ENCODE results near the gene NFILZ.

DNA sequence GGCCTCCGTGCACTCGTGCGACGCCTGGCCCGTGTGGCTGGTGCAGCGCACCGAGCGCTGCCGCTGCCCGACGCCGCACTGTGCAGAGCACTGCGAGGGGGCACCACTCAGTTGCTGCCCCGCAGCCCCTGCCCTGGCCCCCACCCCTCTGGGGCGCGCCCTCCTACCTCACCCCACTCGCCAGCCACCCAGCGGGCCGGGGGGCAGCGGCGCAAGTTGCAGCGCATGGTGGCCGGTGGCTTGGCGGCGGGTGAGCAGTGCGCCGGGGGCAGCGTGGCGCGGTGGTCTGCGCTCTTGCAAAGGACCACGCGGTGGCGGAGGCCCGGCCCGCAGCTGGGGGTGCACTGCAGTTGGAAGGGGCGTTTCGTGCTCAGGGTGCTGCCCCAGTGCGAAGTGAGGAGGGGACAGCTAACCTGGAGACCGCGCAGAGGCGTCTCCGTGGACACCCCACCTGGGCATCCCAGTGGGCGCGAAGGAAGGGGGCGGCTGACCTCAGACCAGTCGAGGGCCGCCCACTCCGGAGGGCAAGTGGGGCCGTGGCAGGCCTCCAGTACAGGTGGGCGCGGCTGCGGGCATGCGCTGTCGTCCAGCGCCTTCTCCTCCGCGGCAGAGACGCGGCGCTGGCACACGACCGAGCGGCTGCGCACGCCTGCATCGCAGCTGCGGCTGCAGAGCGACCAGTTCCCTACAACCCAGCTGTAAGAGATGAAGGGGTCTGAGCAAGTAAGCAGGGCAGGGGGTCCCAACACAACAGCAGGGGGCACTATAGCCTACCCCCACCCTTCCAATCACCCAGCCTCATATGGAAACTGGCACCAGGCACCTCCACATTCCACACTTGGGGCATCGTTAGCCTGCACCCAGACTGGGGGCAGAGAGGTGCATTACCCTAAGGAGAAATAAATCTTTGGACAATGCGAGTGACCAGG, 45.2 kb upstream of the NFILZ start:
- no peak for TF ChIP-seq POLR2A (IDR thresholded peaks at IDR 0.05)
- TF ChIP-seq, protein P1, sequence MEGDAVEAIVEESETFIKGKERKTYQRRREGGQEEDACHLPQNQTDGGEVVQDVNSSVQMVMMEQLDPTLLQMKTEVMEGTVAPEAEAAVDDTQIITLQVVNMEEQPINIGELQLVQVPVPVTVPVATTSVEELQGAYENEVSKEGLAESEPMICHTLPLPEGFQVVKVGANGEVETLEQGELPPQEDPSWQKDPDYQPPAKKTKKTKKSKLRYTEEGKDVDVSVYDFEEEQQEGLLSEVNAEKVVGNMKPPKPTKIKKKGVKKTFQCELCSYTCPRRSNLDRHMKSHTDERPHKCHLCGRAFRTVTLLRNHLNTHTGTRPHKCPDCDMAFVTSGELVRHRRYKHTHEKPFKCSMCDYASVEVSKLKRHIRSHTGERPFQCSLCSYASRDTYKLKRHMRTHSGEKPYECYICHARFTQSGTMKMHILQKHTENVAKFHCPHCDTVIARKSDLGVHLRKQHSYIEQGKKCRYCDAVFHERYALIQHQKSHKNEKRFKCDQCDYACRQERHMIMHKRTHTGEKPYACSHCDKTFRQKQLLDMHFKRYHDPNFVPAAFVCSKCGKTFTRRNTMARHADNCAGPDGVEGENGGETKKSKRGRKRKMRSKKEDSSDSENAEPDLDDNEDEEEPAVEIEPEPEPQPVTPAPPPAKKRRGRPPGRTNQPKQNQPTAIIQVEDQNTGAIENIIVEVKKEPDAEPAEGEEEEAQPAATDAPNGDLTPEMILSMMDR (IDR thresholded peaks at IDR 0.05), result no peak
- no peak for TF ChIP-seq EP300 (IDR thresholded peaks at IDR 0.05)
- TF ChIP-seq POLR2AphosphoS5 (IDR thresholded peaks at IDR 0.05), result no peak
